HCT116 (cell line): ENCODE results near the gene KLHDC7B.

Source experiments
- ELF1 ChIP-seq: IDR thresholded peaks from 2 replicates; pipeline ENCODE4 v1.6.1; 2012; ENCODE audit warnings: low read depth, borderline replicate concordance
- EZH2 ChIP-seq: fragments of 200-600 bp; sonication (generic); IDR thresholded peaks from 2 replicates; pipeline ENCODE4 v1.6.1; 2017; ENCODE audit warnings: antibody characterized with exemption, mixed run types
- EZH2phosphoT487 ChIP-seq: fragments of 200-600 bp; IDR thresholded peaks from 2 replicates; pipeline ENCODE4 v1.6.1; 2018; ENCODE audit warnings: antibody characterized with exemption, borderline replicate concordance
- JUND ChIP-seq: IDR thresholded peaks from 2 replicates; pipeline ENCODE4 v1.6.1; 2012
- POLR2AphosphoS5 ChIP-seq: IDR thresholded peaks from 2 replicates; pipeline ENCODE4 v1.6.1; 2011; ENCODE audit warnings: mild to moderate bottlenecking, low read depth, low read length, moderate library complexity
- RAD21 ChIP-seq: IDR thresholded peaks from 2 replicates; pipeline ENCODE4 v1.6.1; 2012; ENCODE audit warnings: low read depth, mild to moderate bottlenecking
- TF ChIP-seq, protein P1 (sequence below), 3 experiments: fragments of 200-600 bp in 1 of 3; sonication (generic) in 1 of 3; IDR thresholded peaks in 2 of 3; conservative IDR thresholded peaks in 1 of 3; 2 replicates each; pipeline ENCODE4 v1.5.1; 2012 to 2017; ENCODE audit warnings: low read depth in 2 of 3, low read length in 2 of 3, antibody characterized with exemption in 1 of 3, borderline replicate concordance in 1 of 3, control low read depth in 1 of 3, mild to moderate bottlenecking in 1 of 3, mixed read lengths in 1 of 3, mixed run types in 1 of 3, moderate library complexity in 1 of 3; ENCODE audit not compliant: insufficient read depth in 1 of 3
- TF ChIP-seq, protein P2 (sequence below): IDR thresholded peaks from 2 replicates; pipeline ENCODE4 v1.6.1; 2012; ENCODE audit warnings: low read depth
- TF ChIP-seq, protein P3 (sequence below): IDR thresholded peaks from 2 replicates; pipeline ENCODE4 v1.6.1; 2012

DNA sequence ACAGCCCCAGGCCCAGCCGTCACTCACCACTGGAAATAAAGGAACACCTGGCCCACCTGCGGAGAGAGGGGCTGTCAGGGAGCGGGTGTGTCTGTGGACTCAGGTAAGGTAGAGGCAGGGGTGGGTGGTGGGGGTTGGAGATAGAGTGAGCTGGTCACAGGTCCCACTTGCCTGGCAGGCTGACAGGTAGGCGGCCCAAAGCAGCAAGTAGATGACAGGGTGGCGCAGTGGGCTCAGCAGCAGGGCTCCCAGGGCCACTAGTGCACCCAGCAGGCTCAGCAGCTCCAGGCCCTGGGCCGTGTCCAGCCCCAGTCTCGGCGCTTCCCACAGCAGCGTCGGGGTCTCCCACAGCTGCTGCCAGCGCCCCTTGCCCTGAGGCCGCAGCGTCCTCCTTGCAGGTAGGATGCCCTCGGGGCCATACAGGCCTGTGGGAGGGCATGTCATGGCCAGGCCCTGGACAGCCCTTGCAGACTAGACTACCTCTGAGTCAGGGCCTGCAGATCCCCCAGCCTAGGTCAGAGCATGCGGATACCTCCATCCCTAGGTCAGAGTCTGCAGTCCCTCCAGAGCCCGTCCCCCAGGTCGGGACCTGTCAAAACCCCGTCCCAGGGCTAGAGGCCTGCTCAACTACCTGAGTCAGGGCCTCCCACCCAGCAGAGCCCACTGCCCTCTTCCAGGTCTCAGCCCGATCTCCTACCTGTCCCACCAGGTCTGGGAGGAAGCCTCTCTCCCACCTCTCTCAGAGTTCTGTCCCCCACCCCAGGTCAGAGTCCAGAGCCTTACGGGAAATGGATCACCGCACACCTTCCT is 38.9 kb upstream of the KLHDC7B start:
- TF ChIP-seq, protein P1, sequence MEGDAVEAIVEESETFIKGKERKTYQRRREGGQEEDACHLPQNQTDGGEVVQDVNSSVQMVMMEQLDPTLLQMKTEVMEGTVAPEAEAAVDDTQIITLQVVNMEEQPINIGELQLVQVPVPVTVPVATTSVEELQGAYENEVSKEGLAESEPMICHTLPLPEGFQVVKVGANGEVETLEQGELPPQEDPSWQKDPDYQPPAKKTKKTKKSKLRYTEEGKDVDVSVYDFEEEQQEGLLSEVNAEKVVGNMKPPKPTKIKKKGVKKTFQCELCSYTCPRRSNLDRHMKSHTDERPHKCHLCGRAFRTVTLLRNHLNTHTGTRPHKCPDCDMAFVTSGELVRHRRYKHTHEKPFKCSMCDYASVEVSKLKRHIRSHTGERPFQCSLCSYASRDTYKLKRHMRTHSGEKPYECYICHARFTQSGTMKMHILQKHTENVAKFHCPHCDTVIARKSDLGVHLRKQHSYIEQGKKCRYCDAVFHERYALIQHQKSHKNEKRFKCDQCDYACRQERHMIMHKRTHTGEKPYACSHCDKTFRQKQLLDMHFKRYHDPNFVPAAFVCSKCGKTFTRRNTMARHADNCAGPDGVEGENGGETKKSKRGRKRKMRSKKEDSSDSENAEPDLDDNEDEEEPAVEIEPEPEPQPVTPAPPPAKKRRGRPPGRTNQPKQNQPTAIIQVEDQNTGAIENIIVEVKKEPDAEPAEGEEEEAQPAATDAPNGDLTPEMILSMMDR (IDR thresholded peaks at IDR 0.05 in 2 of 3, conservative IDR thresholded peaks at IDR 0.05 in 1 of 3; ENCODE audit: borderline replicate concordance in 1 of 3, insufficient read depth in 1 of 3, low read depth in 2 of 3, low read length in 2 of 3) = no peak
- TF ChIP-seq, protein P2, sequence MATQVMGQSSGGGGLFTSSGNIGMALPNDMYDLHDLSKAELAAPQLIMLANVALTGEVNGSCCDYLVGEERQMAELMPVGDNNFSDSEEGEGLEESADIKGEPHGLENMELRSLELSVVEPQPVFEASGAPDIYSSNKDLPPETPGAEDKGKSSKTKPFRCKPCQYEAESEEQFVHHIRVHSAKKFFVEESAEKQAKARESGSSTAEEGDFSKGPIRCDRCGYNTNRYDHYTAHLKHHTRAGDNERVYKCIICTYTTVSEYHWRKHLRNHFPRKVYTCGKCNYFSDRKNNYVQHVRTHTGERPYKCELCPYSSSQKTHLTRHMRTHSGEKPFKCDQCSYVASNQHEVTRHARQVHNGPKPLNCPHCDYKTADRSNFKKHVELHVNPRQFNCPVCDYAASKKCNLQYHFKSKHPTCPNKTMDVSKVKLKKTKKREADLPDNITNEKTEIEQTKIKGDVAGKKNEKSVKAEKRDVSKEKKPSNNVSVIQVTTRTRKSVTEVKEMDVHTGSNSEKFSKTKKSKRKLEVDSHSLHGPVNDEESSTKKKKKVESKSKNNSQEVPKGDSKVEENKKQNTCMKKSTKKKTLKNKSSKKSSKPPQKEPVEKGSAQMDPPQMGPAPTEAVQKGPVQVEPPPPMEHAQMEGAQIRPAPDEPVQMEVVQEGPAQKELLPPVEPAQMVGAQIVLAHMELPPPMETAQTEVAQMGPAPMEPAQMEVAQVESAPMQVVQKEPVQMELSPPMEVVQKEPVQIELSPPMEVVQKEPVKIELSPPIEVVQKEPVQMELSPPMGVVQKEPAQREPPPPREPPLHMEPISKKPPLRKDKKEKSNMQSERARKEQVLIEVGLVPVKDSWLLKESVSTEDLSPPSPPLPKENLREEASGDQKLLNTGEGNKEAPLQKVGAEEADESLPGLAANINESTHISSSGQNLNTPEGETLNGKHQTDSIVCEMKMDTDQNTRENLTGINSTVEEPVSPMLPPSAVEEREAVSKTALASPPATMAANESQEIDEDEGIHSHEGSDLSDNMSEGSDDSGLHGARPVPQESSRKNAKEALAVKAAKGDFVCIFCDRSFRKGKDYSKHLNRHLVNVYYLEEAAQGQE = no peak
- TF ChIP-seq ELF1 (no peak), RAD21 (no peak), POLR2AphosphoS5 (no peak), JUND (no peak), EZH2 (no peak), EZH2phosphoT487 (no peak)
- TF ChIP-seq, protein P3, sequence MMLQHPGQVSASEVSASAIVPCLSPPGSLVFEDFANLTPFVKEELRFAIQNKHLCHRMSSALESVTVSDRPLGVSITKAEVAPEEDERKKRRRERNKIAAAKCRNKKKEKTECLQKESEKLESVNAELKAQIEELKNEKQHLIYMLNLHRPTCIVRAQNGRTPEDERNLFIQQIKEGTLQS = no peak
